Muscle of back (tissue), 11 donors: ENCODE data around the gene KCNJ5. TPM values are rescaled to one million over a fixed set of nuclear protein-coding genes. Genes with fewer than 3 reads are reported as not detected.
A peak's percentile ranks its signal among the peaks of the same experiment; 100 is the strongest.

Source experiments
- DNase-seq, 3 donors: peaks; one replicate each; pipeline versions ENCODE4 v3.0.0 to v3.0.0-alpha.2; 2013
- polyA plus RNA-seq, 10 donors: library from polyadenylated mRNA; unstranded; fragments of 120-200 nt; gene quantifications; one replicate each; pipeline ENCODE4 v1.2.1, GENCODE V29; 2013; ENCODE audit not compliant: insufficient read length in 10 of 10

Gene KCNJ5
- polyA plus RNA-seq, 10 donors = 0.45 to 2.8 (median 0.66) TPM

DNA sequence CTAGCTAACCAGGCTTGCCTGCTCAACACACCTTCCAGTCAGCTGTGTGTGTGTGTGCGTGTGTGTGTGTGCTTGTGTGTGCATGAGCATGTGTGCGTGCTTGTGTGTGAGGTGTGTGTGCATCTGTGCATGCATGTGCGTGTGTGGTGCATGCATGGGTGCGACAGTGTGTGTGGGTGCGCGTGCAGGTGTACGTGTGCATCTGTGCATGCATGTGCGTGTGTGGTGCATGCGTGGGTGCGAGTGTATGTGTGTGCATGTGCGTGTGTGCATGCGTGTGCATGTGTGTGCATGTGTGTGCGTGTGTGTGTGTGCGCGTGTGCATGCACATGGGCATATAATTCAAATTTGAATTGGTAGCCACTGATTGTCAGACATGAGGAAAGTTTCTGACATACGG, 62.0 kb downstream of the KCNJ5 start:
- no peak for DNase-seq

DNA sequence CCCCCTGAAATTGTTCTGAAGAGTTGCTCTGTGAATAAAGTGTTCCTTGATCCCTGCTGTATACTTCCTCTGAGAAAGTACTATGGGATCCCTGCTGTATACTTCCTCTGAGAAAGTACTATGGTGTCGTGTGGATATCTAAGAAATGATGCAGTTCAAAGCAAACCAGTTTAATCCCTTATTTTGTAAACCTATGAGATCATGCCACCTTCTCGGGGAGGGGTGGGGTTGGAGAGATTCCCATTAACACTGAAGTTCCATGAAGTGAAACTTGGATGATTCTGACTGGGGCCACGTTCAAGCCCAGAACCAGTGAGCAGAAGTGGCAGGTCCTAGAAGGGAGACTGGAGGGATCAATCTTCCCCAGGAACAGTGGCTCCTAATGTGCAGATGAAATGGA, 64.5 kb downstream of the KCNJ5 start:
- no peak for DNase-seq

DNA sequence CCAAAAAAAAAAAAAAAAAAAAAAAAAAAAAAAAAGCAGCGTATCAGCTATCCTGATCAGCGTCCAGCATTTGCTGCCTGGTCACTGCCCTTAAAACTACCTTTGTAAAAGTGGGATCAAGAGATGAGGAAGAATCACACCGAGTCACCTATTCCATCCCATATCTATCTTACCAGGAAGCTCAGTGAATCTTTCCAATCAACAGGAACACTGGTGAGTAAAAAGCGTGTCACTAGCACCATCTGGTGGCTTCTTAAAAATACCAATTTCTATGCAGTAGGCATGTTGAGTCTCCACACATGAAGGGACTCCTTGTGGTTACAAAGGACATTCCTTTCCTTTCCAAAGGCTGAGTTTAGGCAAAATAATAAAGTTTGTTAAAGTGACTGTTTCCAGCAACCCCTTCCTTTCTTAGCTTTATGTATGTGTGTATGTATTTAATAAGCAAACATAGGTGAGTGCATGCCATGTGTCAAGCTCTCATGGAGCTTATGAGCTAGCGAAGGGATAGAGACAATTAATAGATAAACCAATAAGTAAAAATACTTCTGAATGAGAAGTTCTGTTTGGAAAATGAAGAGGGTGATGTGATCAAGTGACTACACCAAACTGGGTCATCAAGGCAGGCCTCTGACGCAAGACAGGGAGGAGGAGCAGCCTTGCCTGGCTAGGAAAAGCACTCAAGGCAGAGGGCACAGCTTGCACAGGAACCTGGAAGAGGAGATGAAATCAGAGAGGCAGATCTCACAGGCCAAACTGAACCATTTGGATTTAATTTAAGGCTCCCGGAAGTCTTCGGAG, 65.4 kb downstream of the KCNJ5 start:
- peak; percentile 66 to 87 (median 79) for DNase-seq

DNA sequence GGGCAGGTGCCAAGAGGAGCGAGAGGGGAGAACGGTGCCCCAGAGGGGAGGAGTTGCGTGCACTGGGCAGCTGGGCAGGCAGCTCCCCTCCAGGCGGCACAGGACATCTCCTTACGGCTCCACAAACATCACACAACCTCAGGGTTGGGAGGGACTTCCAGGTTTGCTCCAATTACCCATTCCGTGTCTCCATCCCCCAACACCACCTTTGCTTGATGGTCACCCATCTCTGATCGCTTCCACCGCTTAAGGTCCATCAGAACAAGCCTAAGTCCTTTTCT, 66.0 kb downstream of the KCNJ5 start:
- no peak for DNase-seq

DNA sequence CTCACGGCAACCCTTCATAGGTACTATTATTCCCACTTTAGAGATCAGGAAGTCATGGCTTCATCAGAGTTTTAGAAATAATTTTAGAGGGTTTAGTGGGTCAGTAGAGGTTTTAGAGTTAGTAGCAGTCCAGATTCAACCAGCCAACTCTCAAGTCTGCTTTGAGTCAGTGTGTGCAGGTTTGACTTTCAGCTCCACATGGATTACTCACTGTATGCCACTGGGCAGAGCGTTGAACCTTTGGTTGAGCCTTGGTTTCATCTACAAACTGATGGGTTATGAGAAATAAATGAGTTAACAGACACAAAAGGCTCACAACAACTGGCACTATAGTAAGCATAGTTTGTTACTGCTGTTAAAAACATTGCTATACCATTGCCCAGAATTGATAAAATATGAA, 70.5 kb downstream of the KCNJ5 start:
- no peak for DNase-seq

DNA sequence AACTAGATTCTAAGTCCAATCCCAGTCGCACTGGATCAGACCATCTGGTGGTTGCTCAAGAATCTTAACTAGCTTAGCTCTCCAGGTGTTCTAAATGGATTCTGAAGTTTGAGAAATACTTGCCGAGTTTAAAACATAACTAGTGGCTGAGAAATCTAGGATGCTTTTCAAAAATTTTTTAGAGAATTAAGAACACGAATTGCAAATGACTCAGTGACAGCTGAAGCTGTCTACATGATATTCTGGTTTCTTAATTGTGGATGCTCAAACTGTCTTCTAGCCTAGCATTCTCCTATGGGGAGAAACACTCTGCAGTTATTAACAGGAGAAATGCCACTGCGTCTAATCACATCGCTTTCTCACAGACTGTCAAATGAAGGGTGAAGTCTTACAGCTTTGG, 71.7 kb downstream of the KCNJ5 start:
- no peak for DNase-seq

DNA sequence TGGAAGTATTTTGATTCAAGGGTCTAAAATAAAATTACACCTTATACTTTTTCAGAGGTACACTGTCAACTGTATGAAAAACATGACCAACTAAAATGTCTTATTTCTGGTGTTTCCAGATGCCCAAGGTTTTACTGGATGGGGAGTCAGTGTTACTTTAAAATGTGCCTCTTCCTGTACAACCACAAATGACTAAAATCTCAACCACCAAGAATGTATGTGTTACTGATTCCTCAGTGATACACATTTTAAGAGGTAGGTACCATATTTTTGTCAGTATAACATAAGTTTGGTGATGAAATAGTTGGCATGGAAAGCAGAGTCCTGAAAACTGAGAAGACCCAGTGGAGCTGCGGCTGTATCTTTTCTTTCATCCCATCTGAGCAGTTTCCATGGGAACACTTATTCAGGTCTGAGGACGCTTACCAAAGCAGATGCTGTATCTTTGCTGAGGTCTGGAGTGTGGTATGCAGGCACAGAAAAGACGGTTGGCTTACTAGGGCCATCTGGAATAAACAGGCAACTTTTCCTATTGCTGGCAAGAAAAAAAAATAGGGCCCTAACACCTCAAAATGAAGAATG, 72.7 kb downstream of the KCNJ5 start:
- peak in 1 of 3 donors; percentile 10 for DNase-seq

DNA sequence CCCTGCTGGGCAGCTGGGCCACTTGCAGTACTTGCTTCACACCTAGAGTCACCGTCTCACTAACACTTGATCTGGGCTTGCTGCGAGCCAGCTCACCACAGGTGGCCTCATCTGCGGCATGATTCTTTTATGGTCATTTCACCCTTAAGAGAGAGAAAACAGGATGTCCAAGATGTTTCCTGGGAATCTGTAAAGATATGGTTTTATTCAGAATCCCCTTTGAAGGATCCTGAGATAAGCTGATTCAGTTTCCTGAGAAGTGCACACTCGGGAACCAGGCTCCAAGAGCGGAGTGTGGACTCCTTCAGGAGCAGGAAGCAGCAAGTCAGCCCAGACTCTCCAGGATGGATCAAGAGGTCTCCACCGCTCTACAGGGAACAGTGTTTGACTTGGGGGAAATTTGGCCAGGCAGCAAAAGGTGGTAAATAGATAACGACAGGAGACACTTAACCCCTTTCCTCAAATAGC, 73.3 kb downstream of the KCNJ5 start:
- no peak for DNase-seq

DNA sequence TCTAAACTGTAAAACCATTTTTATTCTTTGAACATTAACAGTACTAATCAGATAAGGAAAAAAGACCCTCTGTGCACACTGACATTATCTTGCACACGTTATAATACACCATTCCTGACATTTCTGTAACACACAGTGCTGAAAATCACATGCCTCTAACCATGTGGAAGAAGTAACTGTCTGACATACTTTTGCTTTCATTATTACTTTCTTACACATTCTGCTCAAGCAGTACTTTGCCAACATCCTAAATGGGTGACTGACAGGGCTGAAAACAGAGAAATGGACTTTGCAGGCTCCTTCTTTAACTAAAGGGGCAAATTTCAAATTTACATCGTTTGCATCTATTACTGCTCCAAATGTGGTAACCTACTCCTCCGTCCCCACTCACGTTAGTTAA, 74.3 kb downstream of the KCNJ5 start:
- DNase-seq = no peak

DNA sequence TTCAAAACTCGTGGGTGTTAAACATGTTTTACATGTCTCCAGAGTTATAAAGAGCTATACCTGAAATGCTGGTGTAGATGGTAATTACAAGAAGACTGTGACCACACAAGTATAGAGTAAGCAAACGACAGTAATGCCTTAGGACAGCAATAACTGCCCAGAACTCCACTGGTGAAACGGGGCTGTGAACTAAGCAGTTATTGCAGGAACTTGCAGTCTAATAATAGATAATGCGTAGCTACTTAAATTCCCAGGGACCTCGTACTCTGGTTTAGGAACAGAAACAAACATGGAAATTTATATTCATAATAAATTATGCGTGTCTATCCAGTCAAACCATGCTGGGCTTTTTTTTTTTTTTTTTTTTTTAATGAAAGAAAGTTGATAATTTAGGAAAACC, 76.4 kb downstream of the KCNJ5 start:
- DNase-seq = no peak

DNA sequence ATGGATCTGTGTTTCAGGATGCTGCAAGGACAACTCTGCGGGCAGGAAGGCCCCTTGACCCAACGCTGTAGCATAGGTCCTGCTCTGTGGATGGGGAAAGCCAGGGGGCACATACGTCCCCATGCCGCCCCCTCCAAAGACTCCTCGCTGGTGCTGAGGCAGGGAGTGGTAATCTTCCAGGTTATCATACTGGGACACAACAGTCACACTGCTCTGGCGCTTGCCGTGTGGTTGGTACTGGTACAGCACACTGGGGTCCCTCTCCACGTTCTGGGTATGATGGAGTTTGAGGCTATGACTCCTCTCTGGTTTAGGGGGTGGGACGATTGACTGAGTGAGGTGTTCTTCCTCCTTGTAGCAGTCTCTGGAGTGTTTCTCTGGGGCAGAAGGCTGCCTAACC, 77.8 kb downstream of the KCNJ5 start:
- no peak for DNase-seq

Other genes with a start within 250 kb of the KCNJ5 start
- gene FLI1, start 197.3 kb upstream of the KCNJ5 start, polyA plus RNA-seq = 10 to 100 TPM; 14.1 to 22.2 (median 17.9) TPM
- under 1 TPM in 8 of 10 donors, not detected in 2; 0.07 to 0.55 (median 0.23) TPM for gene KCNJ1, start 24.1 kb upstream of the KCNJ5 start, polyA plus RNA-seq
- 1 to 10 TPM in 2 of 10 donors, under 1 TPM in 4, not detected in 4; 0.09 to 3.3 (median 0.32) TPM for gene TP53AIP1, start 51.5 kb downstream of the KCNJ5 start, polyA plus RNA-seq